Ovary (tissue), 3 donors: ENCODE measurements around the gene VASP.

Experiments used
- CTCF ChIP-seq, 3 donors: fragments of 450-650 bp in 2 of 3; fragments of 200-600 bp in 1 of 3; IDR thresholded peaks; one replicate each; pipeline versions ENCODE4 v1.5.1 to v1.8.0; 2016 to 2022; ENCODE audit warnings: antibody characterized with exemption in 3 of 3, mild to moderate bottlenecking in 1 of 3
- EP300 ChIP-seq: sonication (generic); formaldehyde crosslinking; IDR thresholded peaks from one replicate; pipeline ENCODE4 v1.6.1; 2017; ENCODE audit warnings: antibody characterized with exemption
- POLR2A ChIP-seq: fragments of 450-650 bp; IDR thresholded peaks from one replicate; pipeline ENCODE4 v1.6.1; 2017; ENCODE audit warnings: antibody characterized with exemption, mild to moderate bottlenecking, moderate library complexity
- donor health status: DM: no; HTN: no; CAD: no.

- no peak for TF ChIP-seq CTCF (IDR thresholded peaks at IDR 0.05)
- no peak for TF ChIP-seq POLR2A
- TF ChIP-seq EP300, result no peak
Observed at GRCh38 chr19:45568732-45569131, 61.5 kb downstream of the VASP start.
